Smooth muscle cell (in vitro differentiated cells): Measurements from ENCODE around the gene NES. TPM values are rescaled to one million over a fixed set of nuclear protein-coding genes. Genes with fewer than 3 reads are reported as not detected.

ENCODE experiments used
- DNase-seq: peaks from one replicate; lab custom pipeline; 2025; ENCODE audit not compliant: unreplicated experiment; lab: John Stamatoyannopoulos, UW
- H2AFZ ChIP-seq: fragments of 200-600 bp; sonication (generic); 2 replicates; pipeline ENCODE4 v1.6.0; 2016; ENCODE audit warnings: antibody characterized with exemption, low read depth, mild to moderate bottlenecking
- H3F3A ChIP-seq: fragments of 200-600 bp; sonication (generic); 2 replicates; pipeline ENCODE4 v1.6.0; 2017; ENCODE audit warnings: antibody characterized with exemption, low read depth
- H3K27ac ChIP-seq: fragments of 200-600 bp; sonication (generic); 2 replicates; pipeline ENCODE4 v1.5.1; 2016; ENCODE audit warnings: low read depth, mild to moderate bottlenecking
- H3K27me3 ChIP-seq: fragments of 200-600 bp; sonication (generic); 2 replicates; pipeline ENCODE4 v1.6.1; 2016; ENCODE audit warnings: low read depth, mild to moderate bottlenecking
- H3K36me3 ChIP-seq: fragments of 200-600 bp; sonication (generic); 2 replicates; pipeline ENCODE4 v1.5.1; 2016; ENCODE audit warnings: low read depth
- H3K4me1 ChIP-seq: fragments of 200-600 bp; sonication (generic); 2 replicates; pipeline ENCODE4 v1.5.1; 2016; ENCODE audit warnings: low read depth
- H3K4me2 ChIP-seq: fragments of 200-600 bp; sonication (generic); 2 replicates; pipeline ENCODE4 v1.6.0; 2016; ENCODE audit warnings: mild to moderate bottlenecking
- H3K4me3 ChIP-seq: fragments of 200-600 bp; sonication (generic); 2 replicates; pipeline ENCODE4 v1.5.1; 2016; ENCODE audit warnings: mild to moderate bottlenecking
- H3K79me2 ChIP-seq: fragments of 200-600 bp; sonication (generic); 2 replicates; pipeline ENCODE4 v1.6.0; 2016; ENCODE audit warnings: low read depth, mild to moderate bottlenecking
- H3K9ac ChIP-seq: fragments of 200-600 bp; sonication (generic); 2 replicates; pipeline ENCODE4 v1.6.0; 2016; ENCODE audit warnings: low read depth
- H3K9me3 ChIP-seq: fragments of 200-600 bp; sonication (generic); replicated peaks from 2 replicates; pipeline ENCODE4 v1.5.1; 2016; ENCODE audit warnings: low read depth
- H4K20me1 ChIP-seq: fragments of 200-600 bp; sonication (generic); 2 replicates; pipeline ENCODE4 v1.6.0; 2016; ENCODE audit warnings: low read depth
- CTCF ChIP-seq: fragments of 200-600 bp; sonication (generic); IDR thresholded peaks from 2 replicates; pipeline ENCODE4 v1.5.1; 2017; ENCODE audit warnings: borderline replicate concordance, mild to moderate bottlenecking, antibody characterized with exemption; ENCODE audit not compliant: insufficient read depth, poor library complexity, severe bottlenecking
- WGBS: methylation state at CpG from one replicate; pipeline ENCODE4 v1.1.7; 2016; ENCODE audit warnings: low lambda C conversion rate; 5-methylcytosine and 5-hydroxymethylcytosine counted together
- polyA plus RNA-seq: library from polyadenylated mRNA; unstranded; fragments of >200 nt; fragmentation: Nextera tagmentation; extraction: Ambion mirVana; gene quantifications from 2 replicates; pipeline ENCODE4 v1.2.1, GENCODE V29; 2016
- total RNA-seq: library from RNA; depleted of rRNA; stranded (reverse); fragments of >200 nt; gene quantifications from 2 replicates; pipeline ENCODE4 v1.2.3, GENCODE V29; 2014

The NES gene
- total and polyA plus RNA-seq, 2 experiments from 2014 or later, result 11.3 to 28.5 TPM

GRCh38 chr1:156623946-156624813 is 53.0 kb downstream of the NES start:
- WGBS, result 4% methylated on average over 79 of the region's 87 CpGs
- peak; percentile 21 for TF ChIP-seq CTCF
- peak; percentile 11 for DNase-seq
- Histone ChIP-seq H3K9ac (no peak overlapping the region), H3K36me3 (no peaks in the 10 kb centered on the region), H3K4me1 (peaks cover 8% of the 10 kb centered on the region), H3K79me2 (no peaks in the 10 kb centered on the region), H3K9me3 (no peaks in the 10 kb centered on the region), H3K27ac (no peak overlapping the region), H3K4me2 (peak overlapping the region; percentile 87), H3F3A (no peaks in the 10 kb centered on the region), H3K4me3 (peak overlapping the region; percentile 40), H3K27me3 (peaks cover 77% of the 10 kb centered on the region), H2AFZ (peak overlapping the region; percentile 66), H4K20me1 (no peaks in the 10 kb centered on the region)

GRCh38 chr1:156622581-156623297 is 54.5 kb downstream of the NES start:
- no peak for TF ChIP-seq CTCF
- WGBS, result 74% methylated on average over 6 of the region's 6 CpGs
- Histone ChIP-seq H3K36me3 (no peaks in the 10 kb centered on the region), H3K4me3 (no peak overlapping the region), H3F3A (no peaks in the 10 kb centered on the region), H3K4me1 (peaks cover 8% of the 10 kb centered on the region), H3K9ac (no peak overlapping the region), H3K27ac (no peak overlapping the region), H2AFZ (no peak overlapping the region), H4K20me1 (no peaks in the 10 kb centered on the region), H3K27me3 (peaks cover 78% of the 10 kb centered on the region), H3K79me2 (no peaks in the 10 kb centered on the region), H3K4me2 (no peak overlapping the region), H3K9me3 (no peaks in the 10 kb centered on the region)
- no peak for DNase-seq

GRCh38 chr1:156619582-156619955 is 57.6 kb downstream of the NES start:
- H3K27me3 ChIP-seq, result peaks cover 54% of the 10 kb centered on the region
- no peaks in the 10 kb centered on the region for H3K9me3 ChIP-seq
- H3K4me1 ChIP-seq, result no peaks in the 10 kb centered on the region
- H4K20me1 ChIP-seq, result no peaks in the 10 kb centered on the region
- 39% methylated on average over 6 of the region's 6 CpGs for WGBS
- DNase-seq, result no peak
- H3K9ac ChIP-seq, result no peak overlapping the region
- H3K79me2 ChIP-seq, result no peaks in the 10 kb centered on the region
- H3K27ac ChIP-seq, result no peak overlapping the region
- H3K4me3 ChIP-seq, result no peak overlapping the region
- no peak overlapping the region for H2AFZ ChIP-seq
- H3K4me2 ChIP-seq, result no peak overlapping the region
- H3F3A ChIP-seq, result no peaks in the 10 kb centered on the region
- no peak for TF ChIP-seq CTCF
- H3K36me3 ChIP-seq, result no peaks in the 10 kb centered on the region
